Subcutaneous abdominal adipose tissue (tissue), 5 donors: ENCODE measurements around the gene SOX9.

Source experiments
- H3K27ac ChIP-seq: one replicate; pipeline ENCODE4 v1.7.0; 2013; ENCODE audit warnings: low read depth, mild to moderate bottlenecking, inconsistent platforms, low read length, moderate library complexity
- H3K27me3 ChIP-seq, 5 donors: one replicate each; pipeline ENCODE4 v1.7.0; 2013; ENCODE audit warnings: low read length in 5 of 5, inconsistent platforms in 1 of 5; ENCODE audit not compliant: control insufficient read depth in 5 of 5, insufficient read depth in 4 of 5
- H3K36me3 ChIP-seq, 5 donors: one replicate each; pipeline ENCODE4 v1.7.0; 2013; ENCODE audit warnings: low read length in 5 of 5; ENCODE audit not compliant: control insufficient read depth in 5 of 5, insufficient read depth in 5 of 5
- H3K4me1 ChIP-seq, 5 donors: one replicate each; pipeline ENCODE4 v1.7.0; 2013; ENCODE audit warnings: low read length in 5 of 5, mild to moderate bottlenecking in 3 of 5, moderate library complexity in 1 of 5; ENCODE audit not compliant: control insufficient read depth in 5 of 5, insufficient read depth in 5 of 5
- H3K4me3 ChIP-seq, 5 donors: one replicate each; pipeline ENCODE4 v1.7.0; 2013; ENCODE audit warnings: low read length in 5 of 5, low read depth in 1 of 5
- H3K9ac ChIP-seq, 5 donors: one replicate each; pipeline ENCODE4 v1.7.0; 2013; ENCODE audit warnings: low read length in 5 of 5, mild to moderate bottlenecking in 4 of 5, moderate library complexity in 3 of 5
- H3K9me3 ChIP-seq, 5 donors: one replicate each; pipeline ENCODE4 v1.7.0; 2013; ENCODE audit warnings: low read length in 5 of 5; ENCODE audit not compliant: control insufficient read depth in 5 of 5
- donor health status: healthy.
- donor health status: healthy.
- donor health status: healthy.
- donor health status: healthy.
- donor health status: healthy.

SOX9 gene

GRCh38 chr17:72151565-72152386 is 31.0 kb downstream of the SOX9 start:
- H3K9ac ChIP-seq = no peak overlapping the region
- peaks cover 0 to 19% (median 18%) of the 10 kb centered on the region in 5 donors for H3K4me1 ChIP-seq
- H3K9me3 ChIP-seq = no peaks in the 10 kb centered on the region
- H3K27ac ChIP-seq = no peak overlapping the region
- no peaks in the 10 kb centered on the region for H3K36me3 ChIP-seq
- H3K4me3 ChIP-seq = no peak overlapping the region
- peaks cover 0 to 2% (median 0%) of the 10 kb centered on the region in 5 donors for H3K27me3 ChIP-seq

- Histone ChIP-seq H3K27ac (no peak overlapping the region), H3K9me3 (no peaks in the 10 kb centered on the region), H3K9ac (no peak overlapping the region)
These were observed 31.6 kb downstream of the SOX9 start for GRCh38 chr17:72152387-72152929.

GRCh38 chr17:72158895-72159885 is 38.4 kb downstream of the SOX9 start:
- H3K27ac ChIP-seq = no peak overlapping the region
- H3K9me3 ChIP-seq = no peaks in the 10 kb centered on the region
- peaks cover 0 to 9% (median 0%) of the 10 kb centered on the region in 5 donors for H3K4me1 ChIP-seq
- no peaks in the 10 kb centered on the region for H3K36me3 ChIP-seq
- H3K9ac ChIP-seq = no peak overlapping the region
- H3K27me3 ChIP-seq = no peaks in the 10 kb centered on the region
- no peak overlapping the region for H3K4me3 ChIP-seq

More at GRCh38 chr17:72152387-72152929, 31.6 kb downstream of the SOX9 start:
- Histone ChIP-seq H3K36me3 (no peaks in the 10 kb centered on the region), H3K4me1 (peaks cover 0 to 19% (median 18%) of the 10 kb centered on the region in 5 donors), H3K27me3 (peaks cover 0 to 2% (median 0%) of the 10 kb centered on the region in 5 donors), H3K4me3 (no peak overlapping the region)

GRCh38 chr17:72162569-72162968 is 41.7 kb downstream of the SOX9 start:
- Histone ChIP-seq H3K27ac (no peak overlapping the region), H3K4me3 (no peak overlapping the region), H3K36me3 (no peaks in the 10 kb centered on the region)

DNA sequence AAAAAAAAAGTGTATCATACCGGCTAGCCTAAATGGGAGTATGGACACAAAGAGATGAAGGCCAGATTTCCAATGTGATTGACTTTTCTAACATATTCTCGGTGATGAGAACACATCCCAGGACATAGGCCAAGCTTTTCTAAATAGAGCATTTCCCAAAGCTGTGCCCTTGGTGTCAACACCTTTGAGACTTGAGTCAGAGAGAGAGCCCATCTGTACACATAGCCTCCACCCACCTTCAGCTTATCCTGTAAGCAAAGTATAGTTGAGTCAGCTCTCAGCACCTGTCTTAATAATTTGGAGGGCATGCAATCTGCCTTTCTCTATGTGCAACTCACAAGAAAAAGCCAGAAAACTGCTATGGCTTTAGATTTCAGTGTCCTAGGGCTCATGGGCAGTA is 42.7 kb downstream of the SOX9 start:
- no peaks in the 10 kb centered on the region for H3K9me3 ChIP-seq
- no peak overlapping the region for H3K27ac ChIP-seq
- H3K27me3 ChIP-seq = peaks cover 0 to 3% (median 0%) of the 10 kb centered on the region in 5 donors
- no peak overlapping the region for H3K4me3 ChIP-seq
- no peak overlapping the region for H3K9ac ChIP-seq
- H3K36me3 ChIP-seq = no peaks in the 10 kb centered on the region
- H3K4me1 ChIP-seq = peaks cover 0 to 26% (median 4%) of the 10 kb centered on the region in 5 donors

More at GRCh38 chr17:72162569-72162968, 41.7 kb downstream of the SOX9 start:
- no peak overlapping the region for H3K9ac ChIP-seq
- H3K9me3 ChIP-seq = no peaks in the 10 kb centered on the region
- H3K27me3 ChIP-seq = peaks cover 0 to 3% (median 0%) of the 10 kb centered on the region in 5 donors
- peaks cover 0 to 26% (median 4%) of the 10 kb centered on the region in 5 donors for H3K4me1 ChIP-seq

GRCh38 chr17:72164158-72164739 is 43.4 kb downstream of the SOX9 start:
- Histone ChIP-seq H3K27me3 (peaks cover 0 to 3% (median 0%) of the 10 kb centered on the region in 5 donors), H3K9ac (no peak overlapping the region), H3K9me3 (no peaks in the 10 kb centered on the region), H3K4me3 (no peak overlapping the region), H3K27ac (no peak overlapping the region), H3K4me1 (peaks cover 0 to 26% (median 4%) of the 10 kb centered on the region in 5 donors), H3K36me3 (no peaks in the 10 kb centered on the region)

DNA sequence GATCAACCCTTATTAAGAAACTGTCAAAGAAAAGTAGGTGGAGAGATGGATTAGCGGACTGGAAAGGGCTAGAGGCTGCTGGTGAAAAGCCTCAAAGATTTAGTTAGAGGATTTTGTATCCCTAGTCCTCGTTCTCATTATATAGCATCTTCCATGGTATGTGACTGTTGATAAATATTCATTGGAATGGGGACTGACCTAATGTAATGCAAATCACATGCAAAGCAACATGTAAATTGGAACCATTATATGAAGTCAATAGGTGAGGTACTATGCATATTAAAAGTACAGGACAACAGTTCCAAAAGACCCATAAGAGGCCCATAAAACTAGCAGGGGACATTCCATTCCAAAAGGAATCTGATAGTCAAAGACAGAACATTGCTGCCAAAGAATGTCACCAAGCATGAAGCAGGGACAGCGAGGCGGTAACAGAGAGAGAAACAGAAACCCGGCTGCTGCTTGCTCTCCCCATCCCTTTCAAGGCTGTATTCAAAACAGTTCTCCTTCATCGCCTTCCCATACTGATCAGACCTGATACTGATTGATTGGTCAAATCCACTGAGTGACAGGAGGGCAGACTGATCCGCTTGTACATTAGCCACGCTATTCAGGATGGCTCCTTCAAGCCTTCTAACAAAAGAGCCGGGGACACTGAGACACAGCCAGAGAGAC is 44.5 kb downstream of the SOX9 start:
- no peak overlapping the region for H3K9ac ChIP-seq
- H3K27ac ChIP-seq = no peak overlapping the region
- no peaks in the 10 kb centered on the region for H3K9me3 ChIP-seq
- H3K27me3 ChIP-seq = peaks cover 0 to 3% (median 0%) of the 10 kb centered on the region in 5 donors
- peaks cover 0 to 26% (median 4%) of the 10 kb centered on the region in 5 donors for H3K4me1 ChIP-seq
- no peak overlapping the region for H3K4me3 ChIP-seq
- no peaks in the 10 kb centered on the region for H3K36me3 ChIP-seq

DNA sequence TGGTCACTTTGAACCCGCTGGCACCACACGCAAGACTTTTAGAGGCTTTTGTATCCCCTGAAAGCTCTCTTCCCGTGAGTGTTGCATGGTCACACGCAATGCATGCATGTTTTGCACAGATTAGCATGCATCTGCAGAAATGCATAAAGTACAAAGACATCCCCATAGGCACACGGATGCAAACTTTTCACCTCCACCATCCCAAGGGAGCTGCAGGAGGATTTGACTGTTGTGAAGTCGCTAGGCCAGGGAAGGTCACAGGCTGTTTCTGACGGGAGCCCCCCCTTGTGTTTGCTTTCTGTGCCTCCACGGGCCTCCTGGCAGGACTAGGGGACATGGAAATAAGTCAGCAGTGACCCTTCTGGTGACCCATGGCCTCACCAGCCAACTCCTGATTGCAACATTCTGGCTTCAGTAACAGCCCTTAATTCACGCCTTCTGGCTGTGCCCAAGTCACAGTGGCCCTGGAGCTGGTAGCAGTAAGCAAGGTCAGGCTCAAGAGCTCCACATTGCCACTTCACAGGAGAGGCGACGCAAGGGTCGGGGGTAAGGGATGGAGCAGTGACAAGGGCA is 45.1 kb downstream of the SOX9 start:
- H3K9ac ChIP-seq = no peak overlapping the region
- no peaks in the 10 kb centered on the region for H3K36me3 ChIP-seq
- no peaks in the 10 kb centered on the region for H3K9me3 ChIP-seq
- peaks cover 0 to 26% (median 4%) of the 10 kb centered on the region in 5 donors for H3K4me1 ChIP-seq
- peaks cover 0 to 3% (median 0%) of the 10 kb centered on the region in 5 donors for H3K27me3 ChIP-seq
- no peak overlapping the region for H3K27ac ChIP-seq
- no peak overlapping the region for H3K4me3 ChIP-seq

- H3K4me1 ChIP-seq = peaks cover 0 to 30% (median 7%) of the 10 kb centered on the region in 5 donors
- no peaks in the 10 kb centered on the region for H3K9me3 ChIP-seq
- peaks cover 0 to 3% (median 0%) of the 10 kb centered on the region in 5 donors for H3K27me3 ChIP-seq
- no peak overlapping the region for H3K9ac ChIP-seq
- H3K4me3 ChIP-seq = no peak overlapping the region
- no peak overlapping the region for H3K27ac ChIP-seq
- H3K36me3 ChIP-seq = no peaks in the 10 kb centered on the region
These were observed 46.8 kb downstream of the SOX9 start for GRCh38 chr17:72167593-72167992.
